ENCODE measurements around the gene DAAM1.

Gene DAAM1

GRCh38 chr14:59341858-59342477, 153.5 kb downstream of the DAAM1 start:
- no peak for DNase-seq (ENCODE audit: low read depth in 2 of 2)

- DNase-seq (ENCODE audit: low read depth in 2 of 2): no peak
These were observed 154.3 kb downstream of the DAAM1 start for GRCh38 chr14:59342516-59343484.

DNA sequence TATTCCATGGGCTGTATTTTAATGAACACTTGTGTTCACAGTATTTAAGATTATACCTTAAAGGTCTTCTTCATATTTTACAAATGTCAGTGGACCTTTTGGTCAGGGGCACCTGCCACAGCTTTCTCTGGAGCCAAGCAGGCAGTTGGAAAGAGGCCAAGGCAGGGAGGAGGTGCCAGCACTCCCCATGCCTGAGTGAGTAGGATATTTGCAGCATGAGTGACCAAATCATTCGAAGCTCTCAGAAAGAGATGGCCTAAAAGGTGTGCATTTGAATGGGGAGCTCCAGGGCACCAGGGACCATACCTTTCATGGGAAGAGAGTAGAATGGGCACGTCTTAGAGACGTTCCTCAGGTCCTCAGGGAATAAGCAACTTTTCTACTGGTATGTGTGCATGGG, 155.1 kb downstream of the DAAM1 start:
- DNase-seq (ENCODE audit: low read depth in 2 of 2): no peak

- no peak for DNase-seq (ENCODE audit: low read depth in 2 of 2)
These were observed 155.5 kb downstream of the DAAM1 start for GRCh38 chr14:59344016-59344415.

- DNase-seq (ENCODE audit: low read depth in 2 of 2): no peak
These were observed 156.4 kb downstream of the DAAM1 start for GRCh38 chr14:59344691-59345455.

DNA sequence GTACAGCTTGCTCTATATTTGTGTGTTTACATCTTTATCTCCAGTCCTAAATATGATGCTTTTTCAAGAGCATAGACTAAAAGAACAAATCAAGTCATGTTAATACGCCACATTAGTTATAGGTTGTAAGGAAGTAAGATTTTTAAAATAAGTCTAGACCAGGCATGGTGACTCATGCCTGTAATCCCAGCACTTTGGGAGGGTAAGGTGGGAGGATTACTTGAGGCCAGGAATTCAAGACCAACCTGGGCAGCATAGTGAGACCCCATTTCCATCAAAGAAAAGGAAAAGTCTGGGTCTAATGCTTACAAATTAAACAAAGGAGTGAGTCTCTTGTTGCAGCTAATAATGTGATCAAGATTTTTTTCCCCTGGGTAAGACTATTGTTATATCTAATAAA, 157.9 kb downstream of the DAAM1 start:
- no peak for DNase-seq (ENCODE audit: low read depth in 2 of 2)

- no peak for DNase-seq (ENCODE audit: low read depth in 2 of 2)
These were observed 158.5 kb downstream of the DAAM1 start for GRCh38 chr14:59346796-59347510.

DNA sequence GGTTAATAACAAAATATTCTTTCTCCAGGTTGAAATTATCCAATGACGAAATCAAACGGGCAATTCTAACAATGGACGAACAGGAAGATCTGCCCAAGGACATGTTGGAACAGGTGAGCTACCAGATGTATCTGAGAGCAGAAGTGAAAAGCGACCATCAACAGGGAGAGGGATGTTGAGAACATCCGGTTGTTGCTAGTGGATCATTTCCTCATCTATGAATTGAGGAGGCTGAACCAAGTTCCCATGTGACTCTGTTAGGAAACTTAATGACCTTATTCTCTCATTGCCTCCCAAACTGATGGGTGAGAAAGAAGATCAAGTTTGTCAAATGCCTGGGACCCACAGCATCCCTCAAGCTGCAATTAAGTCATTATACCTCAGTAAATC, 159.0 kb downstream of the DAAM1 start:
- no peak for DNase-seq (ENCODE audit: low read depth in 2 of 2)

GRCh38 chr14:59347915-59348314, 159.4 kb downstream of the DAAM1 start:
- no peak for DNase-seq (ENCODE audit: low read depth in 2 of 2)

GRCh38 chr14:59349258-59349701, 160.8 kb downstream of the DAAM1 start:
- no peak for DNase-seq (ENCODE audit: low read depth in 2 of 2)

GRCh38 chr14:59352961-59353360, 164.5 kb downstream of the DAAM1 start:
- DNase-seq (ENCODE audit: low read depth in 2 of 2): no peak

- no peak for DNase-seq (ENCODE audit: low read depth in 2 of 2)
These were observed 166.2 kb downstream of the DAAM1 start for GRCh38 chr14:59354666-59355065.

- DNase-seq (ENCODE audit: low read depth in 2 of 2): no peak
These were observed 166.6 kb downstream of the DAAM1 start for GRCh38 chr14:59355091-59355490.

- DNase-seq (ENCODE audit: low read depth in 2 of 2): no peak
These were observed 167.8 kb downstream of the DAAM1 start for GRCh38 chr14:59356312-59356711.

GRCh38 chr14:59356767-59357166, 168.3 kb downstream of the DAAM1 start:
- no peak for DNase-seq (ENCODE audit: low read depth in 2 of 2)

- DNase-seq (ENCODE audit: low read depth in 2 of 2): no peak
These were observed 169.6 kb downstream of the DAAM1 start for GRCh38 chr14:59358102-59358501.

DNA sequence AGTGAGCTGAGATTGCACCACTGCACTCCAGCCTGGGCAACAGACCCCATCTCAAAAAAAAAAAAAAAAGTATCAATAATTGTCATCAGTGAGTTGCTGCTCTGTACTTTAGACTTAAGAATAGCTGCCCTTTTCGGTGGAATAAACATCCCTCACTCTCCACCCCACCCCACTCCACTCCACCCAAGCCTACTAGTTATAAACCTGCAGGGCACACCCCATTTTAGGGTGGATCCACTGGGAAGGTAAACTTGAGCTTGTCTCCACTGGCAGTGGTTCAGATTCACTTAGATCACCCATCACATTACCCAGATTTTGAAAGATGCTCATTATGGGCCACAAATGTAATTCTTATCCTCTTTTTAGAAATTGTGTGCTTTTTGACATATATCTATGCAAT, 170.3 kb downstream of the DAAM1 start:
- DNase-seq (ENCODE audit: low read depth in 2 of 2): no peak

DNA sequence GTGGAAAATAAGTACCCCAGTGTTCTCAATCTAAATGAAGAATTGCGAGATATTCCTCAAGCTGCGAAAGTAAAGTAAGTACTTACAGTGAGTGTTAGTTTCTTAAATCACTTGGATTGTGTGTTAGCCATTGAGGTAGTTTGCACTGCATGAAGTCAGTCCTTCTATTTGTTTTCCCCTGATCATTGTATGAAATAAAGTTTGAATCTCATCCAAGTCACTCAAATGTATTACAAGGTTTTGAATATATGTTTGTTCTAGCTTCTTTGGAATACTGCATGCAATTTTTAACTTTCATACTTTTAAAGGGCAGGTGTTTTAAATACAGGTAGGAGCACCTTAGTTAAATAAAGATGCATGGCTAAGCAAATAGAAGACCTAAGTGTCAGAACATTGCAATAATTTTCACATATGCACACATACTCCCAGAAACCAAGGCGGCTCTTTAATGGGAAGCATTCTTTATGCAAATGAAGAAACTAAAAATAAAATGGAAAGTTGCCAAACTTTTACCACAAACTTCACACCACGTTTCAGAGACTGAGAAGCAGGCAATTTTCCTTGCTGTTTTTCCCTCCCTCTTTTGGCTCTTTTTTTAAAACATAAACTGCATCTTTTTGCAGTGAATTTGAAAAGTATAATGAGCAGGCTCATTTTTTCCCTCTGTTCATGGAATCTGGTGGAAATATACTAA, 171.1 kb downstream of the DAAM1 start:
- no peak for DNase-seq (ENCODE audit: low read depth in 2 of 2)

- no peak for DNase-seq (ENCODE audit: low read depth in 2 of 2)
These were observed 171.8 kb downstream of the DAAM1 start for GRCh38 chr14:59360233-59360632.

- no peak for DNase-seq (ENCODE audit: low read depth in 2 of 2)
These were observed 172.7 kb downstream of the DAAM1 start for GRCh38 chr14:59360923-59361794.

Data from stimulated activated CD4-positive, alpha-beta T cell treated with anti-CD3 and anti-CD28 coated beads, Interleukin-1b, Interleukin-23, amount 100 ng/mL, for 1 hour (primary cell).